Measurements from ENCODE around the gene MALAT1. TPM values are rescaled to one million over a fixed set of nuclear protein-coding genes. Genes with fewer than 3 reads are reported as not detected.

The MALAT1 gene
- total and polyA plus RNA-seq, 2 of the 8 experiments (the other 6 are each of a cell fraction or from before 2014, with no cell fraction given) = 115 to 984 TPM

- TF ChIP-seq KDM1A (IDR thresholded peaks at IDR 0.05; ENCODE audit: borderline replicate concordance, low read length) = no peak
- TF ChIP-seq NRF1 (IDR thresholded peaks at IDR 0.05; ENCODE audit: low read depth, low read length) = no peak
- no peak for TF ChIP-seq CREB1 (IDR thresholded peaks at IDR 0.05)
- TF ChIP-seq CTBP2 (IDR thresholded peaks at IDR 0.05; ENCODE audit: borderline replicate concordance, insufficient read depth, insufficient read length, low read length) = no peak
- no peak for TF ChIP-seq RFX5 (IDR thresholded peaks at IDR 0.05; ENCODE audit: borderline replicate concordance, low read depth, low read length)
- no peak for TF ChIP-seq POU5F1 (IDR thresholded peaks at IDR 0.05; ENCODE audit: low read depth, low read length)
- TF ChIP-seq EZH2 (IDR thresholded peaks at IDR 0.05; ENCODE audit: low read depth, low read length, severe bottlenecking) = no peak
- TF ChIP-seq TAF7 (optimal IDR thresholded peaks at IDR 0.05; ENCODE audit: borderline replicate concordance, low read depth, low read length) = no peak
These were observed 30.0 kb downstream of the MALAT1 start (continued) for GRCh38 chr11:65528819-65529350.
